ENCODE measurements around the gene WDR17.
A peak's percentile ranks its signal among the peaks of the same experiment; 100 is the strongest.
"Not testable (repeated sequence)": the region's sequence is repeated elsewhere in the genome, so short reads cannot be mapped to it uniquely, and the experiment has no call there.

The WDR17 gene

GRCh38 chr4:176189891-176190795, 124.5 kb downstream of the WDR17 start:
- no peaks in the 10 kb centered on the region for H3K36me3 Mint-ChIP-seq
- no peak for DNase-seq
- H3K27ac Mint-ChIP-seq: no peak overlapping the region
- CTCF ChIA-PET: no interaction called here
- no peaks in the 10 kb centered on the region for H3K9me3 Mint-ChIP-seq
- H3K4me1 Mint-ChIP-seq: peaks cover 11% of the 10 kb centered on the region
- H3K27me3 Mint-ChIP-seq: peaks cover 10% of the 10 kb centered on the region
- H3K4me3 Mint-ChIP-seq: no peak overlapping the region

- CTCF ChIA-PET: no interaction called here
- peaks cover 11% of the 10 kb centered on the region for H3K27me3 Mint-ChIP-seq
- H3K36me3 Mint-ChIP-seq: peaks cover 3% of the 10 kb centered on the region
- no peak for DNase-seq
- peaks cover 20% of the 10 kb centered on the region for H3K4me1 Mint-ChIP-seq
- H3K27ac Mint-ChIP-seq: no peak overlapping the region
- H3K4me3 Mint-ChIP-seq: no peak overlapping the region
- no peaks in the 10 kb centered on the region for H3K9me3 Mint-ChIP-seq
These were observed 126.3 kb downstream of the WDR17 start for GRCh38 chr4:176191974-176192373.

- peaks cover 11% of the 10 kb centered on the region for H3K27me3 Mint-ChIP-seq
- peaks cover 20% of the 10 kb centered on the region for H3K4me1 Mint-ChIP-seq
- H3K36me3 Mint-ChIP-seq: peaks cover 3% of the 10 kb centered on the region
- H3K9me3 Mint-ChIP-seq: no peaks in the 10 kb centered on the region
- H3K27ac Mint-ChIP-seq: no peak overlapping the region
- no peak overlapping the region for H3K4me3 Mint-ChIP-seq
- CTCF ChIA-PET: no interaction called here
- no peak for DNase-seq
These were observed 127.5 kb downstream of the WDR17 start for GRCh38 chr4:176193126-176193525.

GRCh38 chr4:176193938-176194337, 128.3 kb downstream of the WDR17 start:
- Mint-ChIP-seq H3K9me3 (no peaks in the 10 kb centered on the region), H3K36me3 (peaks cover 3% of the 10 kb centered on the region), H3K27me3 (peaks cover 11% of the 10 kb centered on the region), H3K4me3 (no peak overlapping the region), H3K27ac (no peak overlapping the region), H3K4me1 (peaks cover 20% of the 10 kb centered on the region)
- CTCF ChIA-PET: no interaction called here
- no peak for DNase-seq

- Mint-ChIP-seq H3K4me3 (peak within 1 kb of the TSS; percentile 79), H3K27me3 (peaks cover 11% of the 10 kb centered on the region), H3K4me1 (peaks cover 20% of the 10 kb centered on the region), H3K9me3 (no peaks in the 10 kb centered on the region), H3K27ac (peak within 1 kb of the TSS; percentile 83), H3K36me3 (peaks cover 3% of the 10 kb centered on the region)
- CTCF ChIA-PET: interaction anchor here (1.0 kb wide), 1 partner anchor 146 kb away, joined by 3 read pairs; no protein-coding TSS in a partner anchor
- DNase-seq: peak; percentile 96
These were observed 129.7 kb downstream of the WDR17 start, which contains the start of gene SPATA4 for GRCh38 chr4:176195184-176195978. Gene SPATA4, minus strand, starts transcription at chr4:176195585. Its CDS starts 23 bp downstream, at chr4:176195562.

- Mint-ChIP-seq H3K27ac (no peak overlapping the region), H3K4me3 (no peak overlapping the region), H3K27me3 (peaks cover 11% of the 10 kb centered on the region), H3K36me3 (peaks cover 3% of the 10 kb centered on the region), H3K9me3 (no peaks in the 10 kb centered on the region), H3K4me1 (peaks cover 20% of the 10 kb centered on the region)
- CTCF ChIA-PET: interaction anchor here (0.9 kb wide), 1 partner anchor 163 kb away, joined by 3 read pairs; no protein-coding TSS in a partner anchor
- DNase-seq: no peak
These were observed 132.8 kb downstream of the WDR17 start for GRCh38 chr4:176198316-176198903.

GRCh38 chr4:176205299-176205698, 139.7 kb downstream of the WDR17 start:
- CTCF ChIA-PET: no interaction called here
- no peaks in the 10 kb centered on the region for H3K9me3 Mint-ChIP-seq
- H3K36me3 Mint-ChIP-seq: no peaks in the 10 kb centered on the region
- DNase-seq: no peak
- H3K4me1 Mint-ChIP-seq: no peaks in the 10 kb centered on the region
- no peak overlapping the region for H3K27ac Mint-ChIP-seq
- no peak overlapping the region for H3K4me3 Mint-ChIP-seq
- peaks cover 11% of the 10 kb centered on the region for H3K27me3 Mint-ChIP-seq

- no peak for DNase-seq
- no peaks in the 10 kb centered on the region for H3K36me3 Mint-ChIP-seq
- CTCF ChIA-PET: interaction anchor here (0.6 kb wide), 1 partner anchor 10 kb away, joined by 3 read pairs; no protein-coding TSS in a partner anchor
- H3K4me1 Mint-ChIP-seq: no peaks in the 10 kb centered on the region
- peaks cover 21% of the 10 kb centered on the region for H3K27me3 Mint-ChIP-seq
- H3K9me3 Mint-ChIP-seq: no peaks in the 10 kb centered on the region
- H3K4me3 Mint-ChIP-seq: no peak overlapping the region
- H3K27ac Mint-ChIP-seq: no peak overlapping the region
These were observed 142.2 kb downstream of the WDR17 start for GRCh38 chr4:176207839-176208238.

- H3K27me3 Mint-ChIP-seq: peaks cover 21% of the 10 kb centered on the region
- H3K4me1 Mint-ChIP-seq: no peaks in the 10 kb centered on the region
- CTCF ChIA-PET: no interaction called here
- no peak for DNase-seq
- H3K36me3 Mint-ChIP-seq: no peaks in the 10 kb centered on the region
- H3K4me3 Mint-ChIP-seq: no peak overlapping the region
- no peak overlapping the region for H3K27ac Mint-ChIP-seq
- H3K9me3 Mint-ChIP-seq: no peaks in the 10 kb centered on the region
These were observed 143.9 kb downstream of the WDR17 start for GRCh38 chr4:176209535-176209934.

DNA sequence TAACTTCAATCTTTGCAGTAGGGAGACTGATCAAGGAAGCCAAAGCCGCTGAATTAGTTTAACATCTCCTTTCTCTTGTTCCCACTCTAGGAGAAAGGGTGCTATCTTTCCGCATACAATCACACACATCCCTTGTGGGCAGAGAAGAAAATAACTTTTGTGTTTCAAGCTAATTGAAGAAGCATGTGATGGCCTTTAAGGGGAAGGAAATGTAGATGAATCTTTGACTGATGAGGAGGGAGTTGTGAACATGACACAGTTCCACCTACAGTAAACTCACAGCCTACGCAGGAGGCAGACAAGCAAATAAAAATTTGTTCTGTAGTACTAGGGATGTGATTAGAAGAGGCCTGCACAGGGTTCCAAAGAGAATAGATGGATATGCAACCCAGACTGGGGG, 144.5 kb downstream of the WDR17 start:
- CTCF ChIA-PET: no interaction called here
- Mint-ChIP-seq H3K36me3 (no peaks in the 10 kb centered on the region), H3K4me1 (no peaks in the 10 kb centered on the region), H3K27ac (no peak overlapping the region), H3K9me3 (no peaks in the 10 kb centered on the region), H3K27me3 (peaks cover 20% of the 10 kb centered on the region), H3K4me3 (no peak overlapping the region)
- no peak for DNase-seq

- H3K27me3 Mint-ChIP-seq: peaks cover 17% of the 10 kb centered on the region
- no peaks in the 10 kb centered on the region for H3K4me1 Mint-ChIP-seq
- CTCF ChIA-PET: interaction anchor here (0.7 kb wide), 1 partner anchor 286 kb away, joined by 3 read pairs; no protein-coding TSS in a partner anchor
- H3K36me3 Mint-ChIP-seq: no peaks in the 10 kb centered on the region
- no peak overlapping the region for H3K27ac Mint-ChIP-seq
- no peak overlapping the region for H3K4me3 Mint-ChIP-seq
- no peak for DNase-seq
- no peaks in the 10 kb centered on the region for H3K9me3 Mint-ChIP-seq
These were observed 145.1 kb downstream of the WDR17 start for GRCh38 chr4:176210579-176211296.

DNA sequence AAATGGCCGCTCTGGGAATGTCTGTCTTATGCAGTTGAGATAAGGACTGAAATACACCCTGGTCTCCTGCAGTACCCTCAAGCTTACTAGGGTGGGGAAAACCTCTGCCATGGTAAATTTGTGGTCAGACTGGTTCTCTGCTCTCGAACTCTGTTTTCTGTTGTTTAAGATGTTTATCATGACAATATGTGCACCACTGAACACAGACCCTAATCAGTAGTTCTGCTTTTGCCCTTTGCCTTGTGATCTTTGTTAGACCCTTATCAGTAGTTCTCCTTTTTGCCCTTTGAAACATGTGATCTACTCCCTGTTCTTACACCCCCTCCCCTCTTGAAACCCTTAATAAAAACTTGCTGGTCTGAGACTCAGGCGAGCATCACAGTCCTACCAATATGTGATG, 146.7 kb downstream of the WDR17 start:
- H3K4me1 Mint-ChIP-seq, H3K27ac Mint-ChIP-seq, H3K36me3 Mint-ChIP-seq, CTCF ChIA-PET, H3K9me3 Mint-ChIP-seq, DNase-seq, H3K4me3 Mint-ChIP-seq: not testable (repeated sequence)
- peaks cover 13% of the 10 kb centered on the region for H3K27me3 Mint-ChIP-seq

- no peak overlapping the region for H3K27ac Mint-ChIP-seq
- no peaks in the 10 kb centered on the region for H3K27me3 Mint-ChIP-seq
- H3K4me3 Mint-ChIP-seq: no peak overlapping the region
- CTCF ChIA-PET: interaction anchor here (0.6 to 0.7 kb wide), 2 partner anchors 10 to 479 kb away, joined by 3 read pairs; no protein-coding TSS in a partner anchor
- no peaks in the 10 kb centered on the region for H3K4me1 Mint-ChIP-seq
- H3K36me3 Mint-ChIP-seq: no peaks in the 10 kb centered on the region
- DNase-seq: no peak
- H3K9me3 Mint-ChIP-seq: no peaks in the 10 kb centered on the region
These were observed 151.9 kb downstream of the WDR17 start for GRCh38 chr4:176217510-176217909.

- no peak overlapping the region for H3K4me3 Mint-ChIP-seq
- no peaks in the 10 kb centered on the region for H3K27me3 Mint-ChIP-seq
- no peaks in the 10 kb centered on the region for H3K4me1 Mint-ChIP-seq
- no peak overlapping the region for H3K27ac Mint-ChIP-seq
- CTCF ChIA-PET: no interaction called here
- no peak for DNase-seq
- H3K36me3 Mint-ChIP-seq: no peaks in the 10 kb centered on the region
- no peaks in the 10 kb centered on the region for H3K9me3 Mint-ChIP-seq
These were observed 156.5 kb downstream of the WDR17 start for GRCh38 chr4:176222149-176222548.

Measured in activated naive CD4-positive, alpha-beta T cell treated with anti-CD3 and anti-CD28 coated beads, Interleukin-2, amount 10 ng/mL, durations not matched to agents 7 days and 5 days (primary cell).